ENCODE data around the gene CAB39.

- TF ChIP-seq JUNB (IDR thresholded peaks at IDR 0.05; ENCODE audit: unreplicated experiment): no peak
- no peak for TF ChIP-seq CTCF (conservative IDR thresholded peaks at IDR 0.05; ENCODE audit: low read depth in 2 of 2)
Observed at GRCh38 chr2:230684270-230685168, 28.1 kb upstream of the CAB39 start.
